GM21737 (cell line): Measurements from ENCODE around the gene LAMP5.

Experiments
- ATAC-seq: cut with Tn5 transposase; IDR thresholded peaks from one replicate; pipeline ENCODE4 v1.9.1; 2021; ENCODE audit warnings: mild to moderate bottlenecking, moderate library complexity; ENCODE audit not compliant: unreplicated experiment

Gene LAMP5

DNA sequence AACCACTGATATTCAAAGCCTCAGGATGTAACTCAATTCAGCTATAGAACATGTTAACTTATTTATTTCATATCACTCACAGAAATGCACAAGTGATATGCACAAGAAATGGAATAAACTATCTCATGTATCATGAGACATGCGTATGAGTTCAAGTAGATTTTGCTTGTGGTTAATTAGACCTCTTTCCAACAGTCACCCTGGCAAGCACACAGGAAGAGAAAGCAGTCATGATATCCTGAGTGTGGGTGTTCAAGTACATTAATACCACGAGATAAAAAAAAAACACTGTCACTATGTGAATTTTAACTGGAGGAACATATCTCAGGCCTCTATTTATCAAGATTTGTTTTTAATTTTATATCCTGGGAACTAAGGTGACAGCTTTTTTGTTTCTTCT lies 64.2 kb downstream of the LAMP5 start:
- ATAC-seq: no peak
